Cardiac atrium fibroblast (primary cell): ENCODE results near the gene LHX6. TPM values are rescaled to one million over a fixed set of nuclear protein-coding genes. Genes with fewer than 3 reads are reported as not detected.

Source experiments
- total RNA-seq: library from RNA; depleted of rRNA; stranded (reverse); fragments of >200 nt; gene quantifications from 2 replicates; pipeline ENCODE4 v1.2.3, GENCODE V29; 2015

The LHX6 gene
- 1.8 TPM in 1 of 2 replicates, not detected in the other for total RNA-seq

DNA sequence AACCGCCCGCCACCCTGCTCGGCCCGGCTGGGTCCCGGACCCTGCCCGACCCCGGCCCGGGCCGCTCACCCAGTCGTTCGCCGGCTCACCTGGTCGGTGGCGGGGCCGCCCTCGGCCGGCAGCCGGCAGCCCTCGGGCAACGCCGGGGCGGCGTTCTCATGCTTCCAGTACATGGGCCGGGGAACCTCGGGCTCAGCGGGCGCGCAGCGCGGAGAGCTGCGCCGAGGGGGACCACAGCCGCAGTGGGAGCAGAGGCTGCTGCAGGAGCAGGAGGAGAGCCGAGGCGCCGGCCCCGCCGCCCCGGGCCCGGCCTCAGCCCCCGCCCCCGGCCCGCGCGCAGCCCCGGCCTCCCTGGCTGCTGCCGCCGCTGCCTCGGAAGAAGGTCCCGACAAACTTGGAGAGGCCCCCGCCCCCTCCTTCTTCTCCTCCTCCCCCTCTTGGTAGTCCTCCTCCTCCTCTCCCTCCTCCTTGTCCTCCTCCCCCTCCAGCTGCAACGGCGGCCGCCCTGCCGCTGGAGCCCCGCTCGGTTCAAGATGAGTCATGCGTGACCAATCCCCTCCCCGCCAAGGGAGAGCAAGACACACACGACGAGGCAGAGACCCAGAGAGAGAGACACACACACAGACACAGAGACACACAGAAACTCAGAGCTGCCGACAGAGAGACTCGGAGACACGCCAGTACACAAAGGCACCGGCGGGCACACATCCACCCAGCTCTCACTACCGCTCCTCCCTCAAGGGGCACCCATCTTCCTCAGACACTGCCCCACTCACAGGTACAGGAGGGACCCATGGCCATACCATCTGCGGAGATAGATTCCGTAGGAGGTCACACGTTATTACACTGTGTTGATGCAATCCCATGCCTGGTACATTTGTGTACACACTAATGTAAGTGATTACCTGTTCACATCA, at the start of gene LHX6:
TSS of gene LHX6 (minus strand) at position 390 of the 917 bp plus-strand sequence. CDS start at position 173, 217 bp downstream.

DNA sequence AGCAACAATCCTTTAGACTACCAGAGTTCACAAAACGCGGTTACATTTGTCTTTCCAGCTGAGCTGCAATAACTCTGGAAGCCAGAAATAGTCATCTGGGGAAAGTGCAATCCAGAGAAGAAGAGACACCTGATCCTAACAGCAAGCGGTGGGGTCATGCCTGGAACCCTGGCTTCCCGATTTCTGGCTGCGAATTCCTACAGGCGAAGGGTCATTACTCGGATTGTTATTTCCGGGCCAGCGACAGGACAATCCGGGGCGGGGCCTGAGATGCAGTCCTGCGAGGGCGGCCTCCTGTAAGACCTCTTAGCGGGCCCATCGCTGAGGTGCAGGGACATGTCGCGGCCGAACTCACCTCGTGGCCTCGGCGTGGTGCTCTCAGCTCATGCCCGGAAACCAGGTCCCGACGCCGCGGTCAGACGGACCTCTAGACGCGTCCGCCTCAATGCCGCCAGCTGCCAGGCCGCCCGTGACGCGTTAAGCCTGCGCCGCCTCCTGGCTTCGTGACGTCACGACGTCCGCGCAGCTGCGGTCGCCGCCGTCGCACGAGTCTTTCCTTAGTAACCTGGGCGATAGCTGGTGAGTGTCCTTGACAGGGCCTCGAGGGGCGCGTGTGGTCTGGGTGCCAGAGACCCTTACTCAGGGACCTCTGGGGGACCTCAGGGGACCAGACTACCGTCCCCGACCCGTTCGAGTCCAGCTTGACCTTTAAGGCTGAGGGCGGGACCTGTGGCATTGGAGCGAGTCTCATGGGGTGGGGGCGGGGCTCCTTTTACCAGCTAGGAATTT, 35.8 kb upstream of the LHX6 start, which contains the start of the genes MRRF and RBM18:
TSS of gene MRRF (plus strand) at position 523 of the 789 bp plus-strand sequence. CDS start 6,010 bp downstream, outside the sequence.
TSS of gene RBM18 (minus strand) at position 481 of the 789 bp plus-strand sequence. CDS start 3,348 bp downstream, outside the sequence.

DNA sequence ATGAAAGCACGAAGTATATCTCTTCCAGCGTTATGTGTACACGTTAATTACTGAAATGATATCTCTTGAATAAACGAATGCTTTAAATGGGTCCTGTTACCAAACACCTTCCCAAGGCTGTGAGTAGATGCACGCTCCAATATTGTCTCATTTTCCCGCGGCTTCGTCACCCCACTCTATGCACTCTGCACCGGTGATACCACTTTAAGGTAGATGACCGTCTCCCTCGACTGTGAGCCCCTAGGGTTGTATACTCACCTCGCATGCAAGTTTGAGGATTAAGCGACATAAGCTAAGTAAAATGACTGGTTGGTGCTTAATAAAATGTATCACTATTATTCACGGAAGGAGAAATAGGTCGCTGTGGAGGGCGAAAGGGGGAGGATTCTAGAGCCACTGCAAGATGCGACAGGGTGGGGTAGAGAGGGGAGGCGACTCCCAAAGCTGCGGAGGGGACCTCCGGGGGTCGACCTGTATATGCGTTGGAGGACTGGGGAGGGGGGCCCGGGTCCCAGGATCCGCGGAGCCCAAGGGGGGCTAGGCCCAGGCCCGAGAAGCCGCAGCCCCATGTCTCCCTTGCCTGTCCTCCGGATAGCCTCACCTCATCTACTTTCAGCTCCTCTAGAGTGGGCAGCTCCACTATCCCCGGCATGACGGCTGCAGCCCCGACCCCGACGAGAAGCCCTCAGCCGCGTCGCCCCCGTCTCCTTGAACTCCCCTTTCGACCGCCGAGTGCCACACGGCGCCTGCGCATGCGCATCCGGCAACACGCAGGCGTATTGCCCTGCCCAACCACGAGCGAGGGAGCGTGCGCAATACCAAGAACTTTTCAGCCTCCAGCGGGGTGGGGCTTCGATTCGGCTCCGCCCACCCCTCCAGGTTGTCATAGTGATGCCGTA, 69.5 kb downstream of the LHX6 start, which contains the start of the genes MORN5 and NDUFA8:
TSS of gene MORN5 (plus strand) at position 883 of the 899 bp plus-strand sequence. CDS start 65 bp downstream, outside the sequence.
TSS of gene NDUFA8 (minus strand) at position 754 of the 899 bp plus-strand sequence. CDS start at position 652, 102 bp downstream.

Other genes starting within 250 kb of the LHX6 start
- gene TTLL11, start 135.6 kb downstream of the LHX6 start, total RNA-seq, result 4.3 and 5.5 TPM in 2 replicates
- 31.6 and 55.1 TPM in 2 replicates for gene NDUFA8, start 69.2 kb downstream of the LHX6 start, total RNA-seq
- gene MORN5, start 69.0 kb downstream of the LHX6 start, total RNA-seq, result not detected in 2 replicates
- 12.6 and 12.8 TPM in 2 replicates for gene RBM18, start 35.9 kb upstream of the LHX6 start, total RNA-seq
- gene MRRF, start 35.9 kb upstream of the LHX6 start, total RNA-seq, result 16.7 and 21.1 TPM in 2 replicates
- gene PTGS1, start 142.1 kb upstream of the LHX6 start, total RNA-seq, result 267 and 340 TPM in 2 replicates
- not detected in 2 replicates for gene OR1J1, start 249.0 kb upstream of the LHX6 start, total RNA-seq